GM10266 (cell line): ENCODE measurements around the gene PGAM1.
"Not testable (repeated sequence)": the region's sequence is repeated elsewhere in the genome, so short reads cannot be mapped to it uniquely, and the experiment has no call there.

Experiments used
- DNase-seq: peaks from one replicate; pipeline ENCODE4 v3.0.0; 2012; ENCODE audit errors: extremely low spot score
- TF ChIP-seq, protein P1 (sequence below): IDR thresholded peaks from 2 replicates; pipeline ENCODE4 v1.5.1; 2012; ENCODE audit warnings: mild to moderate bottlenecking, low read depth; ENCODE audit not compliant: control insufficient read depth, insufficient read depth; ENCODE audit errors: missing control alignments

PGAM1 gene

DNA sequence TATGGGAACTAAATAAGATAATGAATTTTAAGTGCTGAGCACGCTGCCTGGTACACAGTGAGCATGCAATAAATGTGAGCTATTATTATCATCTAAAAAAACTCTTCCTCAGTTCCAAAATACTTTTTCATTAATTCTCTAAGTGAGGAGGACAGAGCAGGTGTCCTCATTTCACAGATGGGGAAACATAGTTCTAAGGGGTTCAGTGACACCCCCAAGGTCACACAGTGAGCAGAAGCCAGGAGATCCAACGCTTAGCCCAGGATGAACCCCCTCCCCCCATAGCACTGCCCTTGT is 18.1 kb upstream of the PGAM1 start:
- no peak for DNase-seq
- TF ChIP-seq, protein P1, sequence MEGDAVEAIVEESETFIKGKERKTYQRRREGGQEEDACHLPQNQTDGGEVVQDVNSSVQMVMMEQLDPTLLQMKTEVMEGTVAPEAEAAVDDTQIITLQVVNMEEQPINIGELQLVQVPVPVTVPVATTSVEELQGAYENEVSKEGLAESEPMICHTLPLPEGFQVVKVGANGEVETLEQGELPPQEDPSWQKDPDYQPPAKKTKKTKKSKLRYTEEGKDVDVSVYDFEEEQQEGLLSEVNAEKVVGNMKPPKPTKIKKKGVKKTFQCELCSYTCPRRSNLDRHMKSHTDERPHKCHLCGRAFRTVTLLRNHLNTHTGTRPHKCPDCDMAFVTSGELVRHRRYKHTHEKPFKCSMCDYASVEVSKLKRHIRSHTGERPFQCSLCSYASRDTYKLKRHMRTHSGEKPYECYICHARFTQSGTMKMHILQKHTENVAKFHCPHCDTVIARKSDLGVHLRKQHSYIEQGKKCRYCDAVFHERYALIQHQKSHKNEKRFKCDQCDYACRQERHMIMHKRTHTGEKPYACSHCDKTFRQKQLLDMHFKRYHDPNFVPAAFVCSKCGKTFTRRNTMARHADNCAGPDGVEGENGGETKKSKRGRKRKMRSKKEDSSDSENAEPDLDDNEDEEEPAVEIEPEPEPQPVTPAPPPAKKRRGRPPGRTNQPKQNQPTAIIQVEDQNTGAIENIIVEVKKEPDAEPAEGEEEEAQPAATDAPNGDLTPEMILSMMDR = no peak

DNA sequence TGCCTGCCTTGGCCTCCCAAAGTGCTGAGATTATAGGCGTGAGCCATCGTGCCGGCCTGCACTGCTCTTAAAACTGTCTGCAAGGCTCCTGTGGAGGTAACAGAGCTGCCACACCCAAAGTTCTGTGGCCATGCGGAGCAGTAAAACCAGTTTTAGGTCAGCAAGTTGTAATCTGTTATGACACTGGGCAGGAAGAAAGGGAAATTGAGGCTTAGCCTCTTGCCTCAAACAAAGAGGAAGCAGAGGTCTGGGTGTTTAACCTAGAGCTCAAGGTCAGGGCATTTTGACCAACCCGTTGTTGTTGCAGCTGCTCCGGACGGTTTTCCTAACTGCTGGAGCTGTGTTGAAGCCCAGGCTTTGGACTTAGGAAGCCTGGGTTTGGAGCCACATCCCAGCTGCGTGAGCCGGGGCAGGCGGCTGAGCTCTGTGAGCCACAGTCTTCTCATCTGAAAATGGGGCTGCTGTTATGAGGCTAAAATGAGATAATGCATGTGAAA is 17.4 kb upstream of the PGAM1 start:
- TF ChIP-seq, protein P1 = no peak

DNA sequence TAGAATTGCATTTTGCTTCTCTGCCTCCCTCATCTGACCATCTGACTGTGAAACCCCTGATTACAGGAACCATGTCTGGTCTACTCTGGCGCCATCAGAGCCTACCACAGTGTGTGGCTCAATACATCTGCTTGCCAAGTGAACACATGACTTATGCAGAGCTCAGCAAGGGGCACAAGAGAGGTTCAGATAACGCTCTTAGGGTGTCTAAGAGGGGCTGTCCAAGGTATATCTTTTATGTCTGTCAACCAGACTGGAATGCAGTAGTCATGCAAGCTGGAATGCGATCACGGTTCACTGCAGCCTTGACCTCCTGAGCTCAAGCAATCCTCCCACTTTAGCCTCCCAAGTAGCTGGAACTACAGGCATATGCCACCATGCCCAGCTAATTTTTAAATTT is 14.6 kb upstream of the PGAM1 start:
- DNase-seq = no peak

More for the DNA sequence above, 17.4 kb upstream of the PGAM1 start:
- DNase-seq = no peak

DNA sequence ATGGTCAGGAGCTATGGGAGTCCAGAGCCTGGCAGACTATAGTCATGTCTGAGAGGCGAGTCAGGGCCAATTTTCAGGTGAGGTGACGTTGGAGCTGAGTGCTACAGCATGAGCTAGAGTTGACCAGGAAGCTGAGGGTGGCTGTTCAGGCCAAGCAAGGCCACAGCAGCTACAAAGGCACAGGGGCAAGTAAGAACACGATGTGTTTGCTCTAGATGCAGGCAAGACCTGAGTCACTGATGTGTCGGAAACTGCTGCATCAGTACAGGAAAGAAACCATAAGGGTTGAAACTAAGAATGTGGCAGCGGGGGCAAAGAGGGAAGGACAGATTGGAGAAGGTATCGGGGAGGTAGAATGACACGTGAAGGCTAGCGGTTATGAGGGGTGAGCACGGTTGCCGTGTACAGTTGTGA is 13.1 kb upstream of the PGAM1 start:
- TF ChIP-seq, protein P1 = no peak
- DNase-seq = no peak

More for the DNA sequence above, 14.6 kb upstream of the PGAM1 start:
- TF ChIP-seq, protein P1 = no peak

DNA sequence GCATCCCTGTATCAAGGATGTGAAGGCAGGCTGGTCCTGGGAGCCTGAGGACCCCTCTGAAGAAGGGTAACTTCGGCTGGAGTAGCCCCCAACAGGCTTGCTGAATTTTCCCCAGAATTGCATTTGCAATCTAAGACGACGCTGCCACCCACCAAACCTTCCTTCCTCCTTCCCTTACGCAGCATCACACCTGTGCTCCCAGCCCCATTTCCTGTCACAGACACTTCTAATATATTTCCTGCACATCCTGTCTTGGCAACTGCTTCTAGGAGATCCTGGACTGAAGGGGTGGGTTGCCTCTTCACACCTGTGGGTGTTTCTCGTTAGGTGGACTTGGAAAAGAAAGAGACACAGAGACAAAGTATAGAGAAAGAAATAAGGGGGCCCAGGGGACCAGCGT is 9.4 kb upstream of the PGAM1 start:
- DNase-seq = no peak
- TF ChIP-seq, protein P1 = no peak

DNA sequence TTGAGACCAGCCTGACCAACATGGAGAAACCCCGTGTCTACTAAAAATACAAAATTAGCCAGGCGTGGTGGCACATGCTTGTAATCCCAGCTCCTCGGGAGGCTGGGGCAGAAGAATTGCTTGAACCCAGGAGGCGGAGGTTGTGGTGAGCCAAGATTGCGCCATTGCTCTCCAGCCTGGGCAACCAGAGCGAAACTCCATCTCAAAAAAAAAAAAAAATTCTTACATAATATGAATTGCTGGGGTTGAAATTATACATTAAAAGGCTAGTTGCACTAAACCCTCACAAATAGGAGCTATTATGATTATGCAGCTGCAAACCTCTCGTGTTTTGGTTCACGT is 2.3 kb upstream of the PGAM1 start:
- not testable (repeated sequence) for DNase-seq

DNA sequence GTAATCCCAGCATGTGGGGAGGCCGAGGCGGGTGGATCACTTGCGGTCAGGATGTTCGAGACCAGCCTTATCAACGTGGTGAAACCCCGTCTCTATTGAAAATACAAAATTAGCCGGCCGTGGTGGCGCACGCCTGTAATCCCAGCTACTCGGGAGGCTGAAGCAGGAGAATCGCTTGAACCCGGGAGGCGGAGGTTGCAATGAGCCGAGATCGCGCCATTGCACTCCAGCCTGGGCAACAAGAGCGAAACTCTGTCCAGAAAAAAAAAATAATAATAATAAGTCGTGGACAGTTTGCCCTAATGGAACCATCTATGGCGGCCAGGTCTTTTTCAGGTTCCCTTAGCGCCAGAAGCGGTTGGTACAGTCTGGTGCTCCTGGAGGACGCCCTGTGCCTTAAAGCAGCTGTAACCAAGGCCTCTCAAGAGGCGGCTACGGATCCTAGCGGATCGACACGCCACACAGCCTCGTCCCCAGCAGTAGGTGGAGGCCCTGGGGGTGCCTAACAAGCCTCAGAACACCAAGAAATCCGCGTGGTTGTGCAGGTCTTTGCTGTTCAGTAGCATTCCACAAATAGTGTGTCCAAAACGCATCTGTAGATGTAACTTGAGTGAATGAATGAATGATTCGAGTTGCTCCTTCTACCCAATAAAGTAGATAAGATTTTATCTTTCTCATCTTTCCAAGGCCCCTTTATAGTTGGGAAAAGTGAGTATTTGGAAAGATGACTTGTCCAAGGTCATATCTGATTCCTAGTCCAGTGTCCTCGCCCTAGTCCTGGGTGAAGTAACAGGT is 982 bp downstream of the PGAM1 start:
- TF ChIP-seq, protein P1 = no peak
- DNase-seq = no peak
